ENCODE results near the gene LIN37. TPM values are rescaled to one million over a fixed set of nuclear protein-coding genes. Genes with fewer than 3 reads are reported as not detected.

LIN37 gene
- total RNA-seq, 1 experiment from 2014 or later, result 10.1 TPM

DNA sequence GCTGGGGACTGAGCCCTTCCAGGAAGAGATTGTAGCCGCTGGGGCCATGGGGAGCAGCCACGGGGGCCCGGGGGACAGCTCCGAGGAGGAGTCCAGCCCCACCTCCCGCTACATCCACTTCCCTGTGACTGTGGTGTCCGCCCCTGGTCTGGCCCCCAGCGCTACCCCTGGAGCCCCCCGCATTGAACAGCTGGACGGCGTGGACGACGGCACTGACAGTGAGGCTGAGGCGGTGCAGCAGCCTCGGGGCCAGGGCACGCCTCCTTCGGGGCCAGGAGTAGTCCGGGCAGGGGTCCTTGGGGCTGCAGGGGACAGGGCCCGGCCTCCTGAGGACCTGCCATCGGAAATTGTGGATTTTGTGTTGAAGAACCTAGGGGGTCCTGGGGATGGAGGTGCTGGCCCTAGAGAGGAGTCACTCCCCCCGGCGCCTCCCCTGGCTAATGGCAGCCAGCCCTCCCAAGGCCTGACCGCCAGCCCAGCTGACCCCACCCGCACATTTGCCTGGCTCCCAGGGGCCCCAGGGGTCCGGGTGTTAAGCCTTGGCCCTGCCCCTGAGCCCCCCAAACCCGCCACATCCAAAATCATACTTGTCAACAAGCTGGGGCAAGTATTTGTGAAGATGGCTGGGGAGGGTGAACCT is 15.7 kb upstream of the LIN37 start (continued):
- TF ChIP-seq, protein P1, sequence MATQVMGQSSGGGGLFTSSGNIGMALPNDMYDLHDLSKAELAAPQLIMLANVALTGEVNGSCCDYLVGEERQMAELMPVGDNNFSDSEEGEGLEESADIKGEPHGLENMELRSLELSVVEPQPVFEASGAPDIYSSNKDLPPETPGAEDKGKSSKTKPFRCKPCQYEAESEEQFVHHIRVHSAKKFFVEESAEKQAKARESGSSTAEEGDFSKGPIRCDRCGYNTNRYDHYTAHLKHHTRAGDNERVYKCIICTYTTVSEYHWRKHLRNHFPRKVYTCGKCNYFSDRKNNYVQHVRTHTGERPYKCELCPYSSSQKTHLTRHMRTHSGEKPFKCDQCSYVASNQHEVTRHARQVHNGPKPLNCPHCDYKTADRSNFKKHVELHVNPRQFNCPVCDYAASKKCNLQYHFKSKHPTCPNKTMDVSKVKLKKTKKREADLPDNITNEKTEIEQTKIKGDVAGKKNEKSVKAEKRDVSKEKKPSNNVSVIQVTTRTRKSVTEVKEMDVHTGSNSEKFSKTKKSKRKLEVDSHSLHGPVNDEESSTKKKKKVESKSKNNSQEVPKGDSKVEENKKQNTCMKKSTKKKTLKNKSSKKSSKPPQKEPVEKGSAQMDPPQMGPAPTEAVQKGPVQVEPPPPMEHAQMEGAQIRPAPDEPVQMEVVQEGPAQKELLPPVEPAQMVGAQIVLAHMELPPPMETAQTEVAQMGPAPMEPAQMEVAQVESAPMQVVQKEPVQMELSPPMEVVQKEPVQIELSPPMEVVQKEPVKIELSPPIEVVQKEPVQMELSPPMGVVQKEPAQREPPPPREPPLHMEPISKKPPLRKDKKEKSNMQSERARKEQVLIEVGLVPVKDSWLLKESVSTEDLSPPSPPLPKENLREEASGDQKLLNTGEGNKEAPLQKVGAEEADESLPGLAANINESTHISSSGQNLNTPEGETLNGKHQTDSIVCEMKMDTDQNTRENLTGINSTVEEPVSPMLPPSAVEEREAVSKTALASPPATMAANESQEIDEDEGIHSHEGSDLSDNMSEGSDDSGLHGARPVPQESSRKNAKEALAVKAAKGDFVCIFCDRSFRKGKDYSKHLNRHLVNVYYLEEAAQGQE (IDR thresholded peaks at IDR 0.05; ENCODE audit: low read depth), result no peak
- TF ChIP-seq EZH2 (IDR thresholded peaks at IDR 0.05), result no peak
- no peak for TF ChIP-seq CEBPB (IDR thresholded peaks at IDR 0.05; ENCODE audit: low read depth)
- TF ChIP-seq, protein P2, sequence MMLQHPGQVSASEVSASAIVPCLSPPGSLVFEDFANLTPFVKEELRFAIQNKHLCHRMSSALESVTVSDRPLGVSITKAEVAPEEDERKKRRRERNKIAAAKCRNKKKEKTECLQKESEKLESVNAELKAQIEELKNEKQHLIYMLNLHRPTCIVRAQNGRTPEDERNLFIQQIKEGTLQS (IDR thresholded peaks at IDR 0.05), result no peak
- TF ChIP-seq, protein P3, sequence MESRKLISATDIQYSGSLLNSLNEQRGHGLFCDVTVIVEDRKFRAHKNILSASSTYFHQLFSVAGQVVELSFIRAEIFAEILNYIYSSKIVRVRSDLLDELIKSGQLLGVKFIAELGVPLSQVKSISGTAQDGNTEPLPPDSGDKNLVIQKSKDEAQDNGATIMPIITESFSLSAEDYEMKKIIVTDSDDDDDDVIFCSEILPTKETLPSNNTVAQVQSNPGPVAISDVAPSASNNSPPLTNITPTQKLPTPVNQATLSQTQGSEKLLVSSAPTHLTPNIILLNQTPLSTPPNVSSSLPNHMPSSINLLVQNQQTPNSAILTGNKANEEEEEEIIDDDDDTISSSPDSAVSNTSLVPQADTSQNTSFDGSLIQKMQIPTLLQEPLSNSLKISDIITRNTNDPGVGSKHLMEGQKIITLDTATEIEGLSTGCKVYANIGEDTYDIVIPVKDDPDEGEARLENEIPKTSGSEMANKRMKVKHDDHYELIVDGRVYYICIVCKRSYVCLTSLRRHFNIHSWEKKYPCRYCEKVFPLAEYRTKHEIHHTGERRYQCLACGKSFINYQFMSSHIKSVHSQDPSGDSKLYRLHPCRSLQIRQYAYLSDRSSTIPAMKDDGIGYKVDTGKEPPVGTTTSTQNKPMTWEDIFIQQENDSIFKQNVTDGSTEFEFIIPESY (IDR thresholded peaks at IDR 0.05; ENCODE audit: extremely low read depth, insufficient replicate concordance, low read length), result no peak
- no peak for TF ChIP-seq ELF1 (IDR thresholded peaks at IDR 0.05; ENCODE audit: borderline replicate concordance, low read depth)
- TF ChIP-seq FOSL1 (IDR thresholded peaks at IDR 0.05; ENCODE audit: low read depth), result no peak
- no peak for TF ChIP-seq SP1 (IDR thresholded peaks at IDR 0.05; ENCODE audit: low read depth)
- no peak for TF ChIP-seq SRF (IDR thresholded peaks at IDR 0.05; ENCODE audit: low read depth)
- TF ChIP-seq YY1 (IDR thresholded peaks at IDR 0.05; ENCODE audit: extremely low read depth, insufficient replicate concordance, low read depth, low read length), result no peak

Data from HCT116 (cell line).